Measurements from ENCODE around the gene ASB7.

DNA sequence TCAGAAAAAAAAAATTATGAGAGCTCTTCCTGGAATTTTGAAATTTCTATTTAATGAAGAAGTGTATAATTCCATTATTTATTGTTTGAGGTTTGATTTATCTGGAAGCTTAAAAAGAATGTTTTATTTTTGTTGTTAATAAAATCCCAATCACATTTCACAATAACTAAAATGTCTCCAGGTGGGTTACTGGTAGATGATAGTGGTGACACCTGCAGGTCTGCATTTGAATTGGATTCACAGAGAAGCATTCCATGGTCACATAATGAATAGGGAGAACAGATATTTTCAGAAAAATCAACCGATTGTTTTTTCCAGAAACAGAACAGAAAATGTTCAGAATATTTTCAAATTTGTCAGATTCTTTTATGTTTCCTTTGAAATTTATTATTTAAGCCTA is 48.3 kb downstream of the ASB7 start:
- TF ChIP-seq SP1 (CRISPR knock-in tag; conservative IDR thresholded peaks at IDR 0.05) (no peak), CDX4 (CRISPR knock-in tag; IDR thresholded peaks at IDR 0.05; ENCODE audit: borderline replicate concordance) (no peak), FOXP4 (CRISPR knock-in tag; IDR thresholded peaks at IDR 0.05) (no peak), SMAD4 (CRISPR knock-in tag; IDR thresholded peaks at IDR 0.05) (no peak), NR2C2 (CRISPR knock-in tag; IDR thresholded peaks at IDR 0.05) (no peak)
- TF ChIP-seq, protein P1, sequence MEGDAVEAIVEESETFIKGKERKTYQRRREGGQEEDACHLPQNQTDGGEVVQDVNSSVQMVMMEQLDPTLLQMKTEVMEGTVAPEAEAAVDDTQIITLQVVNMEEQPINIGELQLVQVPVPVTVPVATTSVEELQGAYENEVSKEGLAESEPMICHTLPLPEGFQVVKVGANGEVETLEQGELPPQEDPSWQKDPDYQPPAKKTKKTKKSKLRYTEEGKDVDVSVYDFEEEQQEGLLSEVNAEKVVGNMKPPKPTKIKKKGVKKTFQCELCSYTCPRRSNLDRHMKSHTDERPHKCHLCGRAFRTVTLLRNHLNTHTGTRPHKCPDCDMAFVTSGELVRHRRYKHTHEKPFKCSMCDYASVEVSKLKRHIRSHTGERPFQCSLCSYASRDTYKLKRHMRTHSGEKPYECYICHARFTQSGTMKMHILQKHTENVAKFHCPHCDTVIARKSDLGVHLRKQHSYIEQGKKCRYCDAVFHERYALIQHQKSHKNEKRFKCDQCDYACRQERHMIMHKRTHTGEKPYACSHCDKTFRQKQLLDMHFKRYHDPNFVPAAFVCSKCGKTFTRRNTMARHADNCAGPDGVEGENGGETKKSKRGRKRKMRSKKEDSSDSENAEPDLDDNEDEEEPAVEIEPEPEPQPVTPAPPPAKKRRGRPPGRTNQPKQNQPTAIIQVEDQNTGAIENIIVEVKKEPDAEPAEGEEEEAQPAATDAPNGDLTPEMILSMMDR (IDR thresholded peaks at IDR 0.05): no peak

Measured in WTC11 (cell line).